ENCODE data around the gene SHC3.

SHC3 gene

GRCh38 chr9:89183146-89183545 is 4.5 kb upstream of the SHC3 start:
- FAIRE-seq = no peak

GRCh38 chr9:89182369-89182768 is 3.8 kb upstream of the SHC3 start:
- FAIRE-seq = no peak

- peak; percentile 99 for FAIRE-seq
Measured at GRCh38 chr9:89179895-89180734, 1.5 kb upstream of the SHC3 start.

GRCh38 chr9:89179540-89179894 is 899 bp upstream of the SHC3 start:
- no peak for FAIRE-seq

GRCh38 chr9:89178830-89179539 is 367 bp upstream of the SHC3 start:
- no peak for FAIRE-seq

GRCh38 chr9:89177012-89177943 is 1.3 kb downstream of the SHC3 start:
- no peak for FAIRE-seq

GRCh38 chr9:89175828-89176261 is 2.8 kb downstream of the SHC3 start:
- FAIRE-seq = no peak

GRCh38 chr9:89174291-89174690 is 4.3 kb downstream of the SHC3 start:
- FAIRE-seq = no peak

- FAIRE-seq = no peak
Measured at GRCh38 chr9:89173072-89173471, 5.5 kb downstream of the SHC3 start.

GRCh38 chr9:89172398-89172797 is 6.2 kb downstream of the SHC3 start:
- no peak for FAIRE-seq

GRCh38 chr9:89171693-89172092 is 6.9 kb downstream of the SHC3 start:
- FAIRE-seq = no peak

- FAIRE-seq = no peak
Measured at GRCh38 chr9:89171231-89171630, 7.4 kb downstream of the SHC3 start.

- no peak for FAIRE-seq
Measured at GRCh38 chr9:89168901-89169813, 9.5 kb downstream of the SHC3 start.

GRCh38 chr9:89167788-89168187 is 10.8 kb downstream of the SHC3 start:
- no peak for FAIRE-seq

- FAIRE-seq = no peak
Measured at GRCh38 chr9:89166852-89167251, 11.8 kb downstream of the SHC3 start.

GRCh38 chr9:89165880-89166279 is 12.7 kb downstream of the SHC3 start:
- no peak for FAIRE-seq

- FAIRE-seq = no peak
Measured at GRCh38 chr9:89165341-89165740, 13.3 kb downstream of the SHC3 start.

GRCh38 chr9:89161221-89161620 is 17.4 kb downstream of the SHC3 start:
- no peak for FAIRE-seq

- FAIRE-seq = no peak
Measured at GRCh38 chr9:89160806-89161205, 17.8 kb downstream of the SHC3 start.

- no peak for FAIRE-seq
Measured at GRCh38 chr9:89154651-89155336, 23.8 kb downstream of the SHC3 start.

- FAIRE-seq = no peak
Measured at GRCh38 chr9:89154218-89154617, 24.4 kb downstream of the SHC3 start.
